RPMI7951 (cell line): ENCODE measurements around the gene PRRC2C. TPM values are rescaled to one million over a fixed set of nuclear protein-coding genes. Genes with fewer than 3 reads are reported as not detected.
"Not testable (repeated sequence)": the region's sequence is repeated elsewhere in the genome, so short reads cannot be mapped to it uniquely, and the experiment has no call there.

Experiments used
- DNase-seq: peaks from one replicate; pipeline ENCODE4 v3.0.0-alpha.2; 2012; ENCODE audit warnings: low read depth
- total RNA-seq: library from RNA; depleted of rRNA; stranded (reverse); fragments of >200 nt; shearing (Covaris generic); gene quantifications from 2 replicates; pipeline ENCODE4 v1.2.3, GENCODE V29; 2014

The PRRC2C gene
- total RNA-seq, 1 experiment from 2014 or later = 30.3 TPM

GRCh38 chr1:171500304-171500703 lies 15.0 kb downstream of the PRRC2C start:
- no peak for DNase-seq

GRCh38 chr1:171500803-171501202 lies 15.5 kb downstream of the PRRC2C start:
- DNase-seq = no peak

GRCh38 chr1:171501305-171502024 lies 16.1 kb downstream of the PRRC2C start:
- DNase-seq = no peak

- peak; percentile 33 for DNase-seq
Observed at GRCh38 chr1:171506525-171507304, 21.4 kb downstream of the PRRC2C start.

GRCh38 chr1:171507435-171507834 lies 22.1 kb downstream of the PRRC2C start:
- no peak for DNase-seq

GRCh38 chr1:171509191-171509590 lies 23.9 kb downstream of the PRRC2C start:
- DNase-seq = no peak

- no peak for DNase-seq
Observed at GRCh38 chr1:171513743-171514142, 28.4 kb downstream of the PRRC2C start.

GRCh38 chr1:171515299-171515698 lies 30.0 kb downstream of the PRRC2C start:
- DNase-seq = no peak

GRCh38 chr1:171515741-171516140 lies 30.4 kb downstream of the PRRC2C start:
- DNase-seq = no peak

- DNase-seq = no peak
Observed at GRCh38 chr1:171521567-171521966, 36.2 kb downstream of the PRRC2C start.

- DNase-seq = no peak
Observed at GRCh38 chr1:171530676-171531075, 45.3 kb downstream of the PRRC2C start.

GRCh38 chr1:171532520-171532919 lies 47.2 kb downstream of the PRRC2C start:
- no peak for DNase-seq

GRCh38 chr1:171545523-171545922 lies 60.2 kb downstream of the PRRC2C start:
- DNase-seq = no peak

GRCh38 chr1:171550050-171550449 lies 64.7 kb downstream of the PRRC2C start:
- no peak for DNase-seq

- DNase-seq = not testable (repeated sequence)
Observed at GRCh38 chr1:171550598-171551100, 65.3 kb downstream of the PRRC2C start.

GRCh38 chr1:171553960-171554359 lies 68.6 kb downstream of the PRRC2C start:
- DNase-seq = peak; percentile 7

- peak; percentile 1 for DNase-seq
Observed at GRCh38 chr1:171563675-171564074, 78.3 kb downstream of the PRRC2C start.

GRCh38 chr1:171566467-171566866 lies 81.1 kb downstream of the PRRC2C start:
- no peak for DNase-seq

GRCh38 chr1:171570295-171570694 lies 85.0 kb downstream of the PRRC2C start:
- no peak for DNase-seq

GRCh38 chr1:171576144-171576543 lies 90.8 kb downstream of the PRRC2C start:
- DNase-seq = no peak

- no peak for DNase-seq
Observed at GRCh38 chr1:171581226-171581625, 95.9 kb downstream of the PRRC2C start.

GRCh38 chr1:171581766-171582165 lies 96.4 kb downstream of the PRRC2C start:
- no peak for DNase-seq

- DNase-seq = no peak
Observed at GRCh38 chr1:171582589-171582988, 97.3 kb downstream of the PRRC2C start.
